Testis (tissue), 3 donors: ENCODE measurements around the gene IRF5. TPM values are rescaled to one million over a fixed set of nuclear protein-coding genes. Genes with fewer than 3 reads are reported as not detected.
"Not testable (repeated sequence)": the region's sequence is repeated elsewhere in the genome, so short reads cannot be mapped to it uniquely, and the experiment has no call there.

Experiments
- DNase-seq: peaks from one replicate; pipeline ENCODE4 v3.0.0-alpha.2; 2019
- H3K27ac ChIP-seq, 2 donors: fragments of 200-600 bp; sonication (generic); one replicate each; pipeline ENCODE4 v1.5.1; 2019
- H3K27me3 ChIP-seq: fragments of 200-600 bp; sonication (generic); one replicate; pipeline ENCODE4 v1.5.1; 2019
- H3K36me3 ChIP-seq: fragments of 200-600 bp; sonication (generic); one replicate; pipeline ENCODE4 v1.5.1; 2017; ENCODE audit warnings: low read depth; ENCODE audit errors: missing control alignments
- H3K4me1 ChIP-seq: fragments of 200-600 bp; sonication (generic); one replicate; pipeline ENCODE4 v1.5.1; 2019
- H3K4me3 ChIP-seq, 2 donors: fragments of 200-600 bp; sonication (generic); one replicate each; pipeline ENCODE4 v1.5.1; 2017 to 2019
- H3K9me3 ChIP-seq: fragments of 200-600 bp; sonication (generic); one replicate; pipeline ENCODE4 v1.5.1; 2017
- CTCF ChIP-seq, 3 experiments: fragments of 450-650 bp in 2 of 3; fragments of 200-600 bp in 1 of 3; sonication (generic) in 1 of 3; IDR thresholded peaks; one replicate each; pipeline ENCODE4 v1.5.1; 2016 to 2019; ENCODE audit warnings: antibody characterized with exemption in 3 of 3, mild to moderate bottlenecking in 2 of 3, moderate library complexity in 1 of 3
- POLR2A ChIP-seq: fragments of 450-650 bp; IDR thresholded peaks from one replicate; pipeline ENCODE4 v1.6.1; 2017; ENCODE audit warnings: antibody characterized with exemption, mild to moderate bottlenecking, moderate library complexity
- WGBS, 2 donors: methylation state at CpG; one replicate each; pipeline ENCODE4 v1.1.5; 2018; 5-methylcytosine and 5-hydroxymethylcytosine counted together
- intact Hi-C: fragments of 100-400 bp; cut with DNase I; formaldehyde crosslinking; loops from one replicate; pipeline ENCODE4 v1.15.1; 2023; ENCODE audit warnings: low total_unique reads
- polyA plus RNA-seq: library from polyadenylated mRNA; stranded (reverse); fragments of 350-450 nt; fragmentation: Illumina TruSeq; extraction: RNeasy Lipid Tissue Mini Kit (QIAGEN cat#74804); gene quantifications from one replicate; pipeline ENCODE4 v1.2.3, GENCODE V29; 2014; ENCODE audit warnings: low read depth, low replicate concordance; ENCODE audit not compliant: insufficient read depth
- total RNA-seq, 2 donors: library from RNA; depleted of rRNA; stranded (reverse); fragments of >200 nt; gene quantifications; one replicate each; pipeline ENCODE4 v1.2.3, GENCODE V29; 2016

The IRF5 gene
- total and polyA plus RNA-seq, 3 donors from 2014 or later = 2.9 to 5.6 (median 4.6) TPM

- 63 to 81% methylated on average over 10 to 18 of the region's 18 CpGs for WGBS, 2 donors
Observed at GRCh38 chr7:128939861-128940410, 2.2 kb downstream of the IRF5 start.

GRCh38 chr7:128940494-128941322, 3.0 kb downstream of the IRF5 start:
- H3K4me3 ChIP-seq = no peak overlapping the region

More at GRCh38 chr7:128939861-128940410, 2.2 kb downstream of the IRF5 start:
- H3K27me3 ChIP-seq = no peaks in the 10 kb centered on the region
- DNase-seq = no peak
- intact Hi-C loops = no loop called here
- no peak overlapping the region for H3K27ac ChIP-seq
- H3K9me3 ChIP-seq = no peaks in the 10 kb centered on the region
- H3K36me3 ChIP-seq = no peaks in the 10 kb centered on the region
- no peak overlapping the region for H3K4me3 ChIP-seq
- no peak for TF ChIP-seq POLR2A
- no peak for TF ChIP-seq CTCF (IDR thresholded peaks at IDR 0.05)
- H3K4me1 ChIP-seq = peaks cover 4% of the 10 kb centered on the region

GRCh38 chr7:128941323-128941890, 3.7 kb downstream of the IRF5 start:
- H3K4me1 ChIP-seq = peaks cover 4% of the 10 kb centered on the region
- no peak overlapping the region for H3K4me3 ChIP-seq
- intact Hi-C loops = no loop called here
- no peak overlapping the region for H3K27ac ChIP-seq
- no peaks in the 10 kb centered on the region for H3K36me3 ChIP-seq
- TF ChIP-seq POLR2A = no peak
- TF ChIP-seq CTCF (IDR thresholded peaks at IDR 0.05) = no peak
- 92 to 94% methylated on average over 15 of the region's 15 CpGs for WGBS, 2 donors
- H3K27me3 ChIP-seq = no peaks in the 10 kb centered on the region
- no peak for DNase-seq
- no peaks in the 10 kb centered on the region for H3K9me3 ChIP-seq

More at GRCh38 chr7:128940494-128941322, 3.0 kb downstream of the IRF5 start:
- 78 to 88% methylated on average over 12 to 20 of the region's 20 CpGs for WGBS, 2 donors
- H3K36me3 ChIP-seq = no peaks in the 10 kb centered on the region
- intact Hi-C loops = no loop called here
- no peaks in the 10 kb centered on the region for H3K27me3 ChIP-seq
- no peaks in the 10 kb centered on the region for H3K9me3 ChIP-seq
- no peak overlapping the region for H3K27ac ChIP-seq
- no peak for DNase-seq
- H3K4me1 ChIP-seq = peaks cover 4% of the 10 kb centered on the region
- TF ChIP-seq POLR2A (no peak), CTCF (IDR thresholded peaks at IDR 0.05) (no peak)

GRCh38 chr7:128941946-128942526, 4.3 kb downstream of the IRF5 start:
- H3K36me3 ChIP-seq = no peaks in the 10 kb centered on the region
- peaks cover 4% of the 10 kb centered on the region for H3K4me1 ChIP-seq
- DNase-seq = no peak
- intact Hi-C loops = no loop called here
- no peak overlapping the region for H3K4me3 ChIP-seq
- no peak for TF ChIP-seq POLR2A
- TF ChIP-seq CTCF (IDR thresholded peaks at IDR 0.05) = no peak
- WGBS, 2 donors = 83 to 84% methylated on average over 16 of the region's 16 CpGs
- H3K9me3 ChIP-seq = no peaks in the 10 kb centered on the region
- H3K27ac ChIP-seq = no peak overlapping the region
- H3K27me3 ChIP-seq = no peaks in the 10 kb centered on the region

GRCh38 chr7:128943251-128943650, 5.5 kb downstream of the IRF5 start:
- H3K4me1 ChIP-seq, intact Hi-C loops, H3K9me3 ChIP-seq, H3K36me3 ChIP-seq, H3K27ac ChIP-seq, DNase-seq, H3K4me3 ChIP-seq, H3K27me3 ChIP-seq: not testable (repeated sequence)
- WGBS, 2 donors = 88 to 95% methylated on average over 2 of the region's 2 CpGs
